ENCODE data around the gene HSD17B14. TPM values are rescaled to one million over a fixed set of nuclear protein-coding genes. Genes with fewer than 3 reads are reported as not detected.

The HSD17B14 gene
- total RNA-seq, 6 donors from 2014 or later, result 13.8 to 65.0 (median 28.5) TPM

DNA sequence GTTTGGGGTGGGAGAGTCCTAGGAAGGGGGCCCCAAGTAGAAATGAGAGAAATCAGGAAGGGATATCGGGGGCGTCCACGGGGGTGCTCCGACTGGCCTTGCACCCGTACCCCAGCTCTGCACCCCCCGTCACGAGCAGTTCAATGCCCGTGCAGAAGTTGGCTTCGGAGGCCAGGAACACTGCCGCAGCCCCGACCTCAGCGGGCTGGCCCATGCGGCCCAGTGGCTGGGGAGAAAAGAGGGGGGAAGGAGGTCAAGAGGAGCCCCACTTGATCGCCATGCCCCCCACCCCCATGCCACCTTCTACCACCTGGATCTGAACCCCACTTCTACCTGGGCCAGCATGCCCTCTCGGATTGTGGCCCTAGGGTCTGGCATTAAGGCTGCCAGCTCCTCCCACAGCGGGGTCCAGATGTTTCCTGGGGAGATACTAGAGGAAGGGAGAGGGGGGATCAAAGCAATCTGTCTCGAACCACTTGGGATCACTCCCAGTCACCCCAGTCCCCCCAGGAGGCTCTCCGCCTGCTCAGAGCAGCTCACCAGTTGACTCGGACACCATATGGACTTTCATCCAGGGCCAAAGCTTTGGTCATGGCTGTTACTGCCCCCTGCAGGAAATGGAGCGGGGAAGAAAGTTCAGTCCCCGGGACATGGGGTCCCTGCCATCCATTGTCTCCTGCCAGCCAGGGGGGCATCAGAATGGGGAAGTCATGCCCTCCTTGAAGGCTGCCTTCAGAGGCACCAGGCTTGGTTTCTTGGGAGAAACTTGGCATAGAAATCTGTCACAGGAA, 23.0 kb downstream of the HSD17B14 start:
- TF ChIP-seq POLR2AphosphoS5 (IDR thresholded peaks at IDR 0.05), result no peak
- TF ChIP-seq, protein P1, sequence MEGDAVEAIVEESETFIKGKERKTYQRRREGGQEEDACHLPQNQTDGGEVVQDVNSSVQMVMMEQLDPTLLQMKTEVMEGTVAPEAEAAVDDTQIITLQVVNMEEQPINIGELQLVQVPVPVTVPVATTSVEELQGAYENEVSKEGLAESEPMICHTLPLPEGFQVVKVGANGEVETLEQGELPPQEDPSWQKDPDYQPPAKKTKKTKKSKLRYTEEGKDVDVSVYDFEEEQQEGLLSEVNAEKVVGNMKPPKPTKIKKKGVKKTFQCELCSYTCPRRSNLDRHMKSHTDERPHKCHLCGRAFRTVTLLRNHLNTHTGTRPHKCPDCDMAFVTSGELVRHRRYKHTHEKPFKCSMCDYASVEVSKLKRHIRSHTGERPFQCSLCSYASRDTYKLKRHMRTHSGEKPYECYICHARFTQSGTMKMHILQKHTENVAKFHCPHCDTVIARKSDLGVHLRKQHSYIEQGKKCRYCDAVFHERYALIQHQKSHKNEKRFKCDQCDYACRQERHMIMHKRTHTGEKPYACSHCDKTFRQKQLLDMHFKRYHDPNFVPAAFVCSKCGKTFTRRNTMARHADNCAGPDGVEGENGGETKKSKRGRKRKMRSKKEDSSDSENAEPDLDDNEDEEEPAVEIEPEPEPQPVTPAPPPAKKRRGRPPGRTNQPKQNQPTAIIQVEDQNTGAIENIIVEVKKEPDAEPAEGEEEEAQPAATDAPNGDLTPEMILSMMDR (IDR thresholded peaks at IDR 0.05), result no peak
- TF ChIP-seq EP300 (IDR thresholded peaks at IDR 0.05), result no peak
- no peak for TF ChIP-seq POLR2A (IDR thresholded peaks at IDR 0.05)
- Histone ChIP-seq H3K27ac (peak overlapping the region in 3 of 4 donors; percentile 83 to 91 (median 90)), H3K4me3 (no peak overlapping the region), H3K27me3 (no peaks in the 10 kb centered on the region), H3K4me1 (peaks cover 14 to 48% (median 34%) of the 10 kb centered on the region in 4 donors), H3K9me3 (no peaks in the 10 kb centered on the region), H3K36me3 (no peaks in the 10 kb centered on the region)
- no peak for ATAC-seq (ENCODE audit: low FRiP score in 2 of 2)
- DNase-seq, result peak in 1 of 2 donors; percentile 74
- WGBS, 2 donors, result 90 to 95% methylated on average over 13 to 17 of the region's 21 CpGs

DNA sequence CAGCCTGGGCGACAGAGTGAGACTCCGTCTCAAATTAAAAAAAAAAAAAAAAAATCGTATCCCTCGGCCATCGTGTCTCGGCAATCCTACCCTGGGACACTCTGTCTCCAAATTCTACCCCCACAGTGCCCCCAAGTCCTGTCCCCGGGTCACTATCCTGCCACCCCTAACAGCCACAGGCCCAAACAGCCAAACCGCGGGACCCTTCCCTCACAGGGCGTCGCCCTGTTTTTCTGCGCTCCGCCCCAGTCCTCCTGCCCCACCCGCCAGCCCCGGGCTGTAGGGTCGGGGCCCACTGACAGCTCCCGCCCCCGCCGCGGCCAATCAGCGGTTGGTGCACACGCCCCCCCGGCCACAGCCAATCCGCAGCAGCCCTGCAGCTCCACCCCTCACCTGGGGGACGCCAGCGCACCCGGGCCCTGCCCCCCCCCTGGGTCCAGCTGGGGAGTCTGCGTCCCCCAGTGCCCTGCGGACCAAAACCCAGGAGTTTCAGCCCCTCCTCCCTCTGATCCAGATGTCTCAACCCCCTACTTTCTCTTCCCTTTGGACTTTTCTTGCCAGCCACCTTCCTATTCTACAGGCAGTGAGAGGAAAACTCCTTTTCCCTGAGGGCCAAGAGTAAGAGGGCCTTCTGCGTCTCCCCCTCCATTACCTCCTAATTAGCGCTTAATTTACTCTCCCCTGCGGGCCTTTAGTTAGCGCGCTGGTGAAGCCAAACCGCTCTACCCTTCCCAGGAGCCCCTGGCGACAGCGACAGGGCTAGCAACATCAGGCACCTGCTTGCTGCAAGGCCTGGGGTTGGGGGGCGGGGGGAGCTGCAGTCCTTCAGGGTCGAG, 24.0 kb downstream of the HSD17B14 start:
- WGBS, 2 donors, result 24 to 26% methylated on average over 24 to 35 of the region's 39 CpGs
- peak; percentile 92 to 94 for ATAC-seq (ENCODE audit: low FRiP score in 2 of 2)
- TF ChIP-seq, protein P1 (IDR thresholded peaks at IDR 0.05), result no peak
- TF ChIP-seq POLR2AphosphoS5 (IDR thresholded peaks at IDR 0.05) (peak; percentile 36 to 89), EP300 (IDR thresholded peaks at IDR 0.05) (peak in 1 of 4 donors; percentile 89), POLR2A (IDR thresholded peaks at IDR 0.05) (peak in 3 of 4 donors; percentile 24 to 87 (median 76))

DNA sequence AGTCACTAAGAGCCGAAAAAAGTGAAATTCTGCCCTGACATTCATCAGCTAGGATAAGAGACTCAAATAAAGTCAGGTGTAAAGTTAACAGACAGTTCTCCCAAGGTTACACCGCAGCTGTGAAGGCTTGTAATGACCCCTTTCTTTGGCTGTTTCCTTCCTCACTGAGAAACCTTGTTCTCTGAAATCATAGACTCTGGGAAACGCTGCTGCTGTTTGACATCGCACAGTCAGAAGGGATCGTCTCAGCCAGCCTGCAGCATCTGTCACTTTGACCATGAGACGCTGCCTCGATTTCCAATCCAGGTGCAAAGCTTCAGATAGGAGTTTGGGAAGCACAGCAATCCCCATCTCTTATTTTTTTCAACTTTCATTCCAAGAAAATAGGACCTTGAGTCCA, 26.1 kb downstream of the HSD17B14 start:
- ATAC-seq (ENCODE audit: low FRiP score in 2 of 2) (no peak), DNase-seq (no peak)
- H3K27me3 ChIP-seq, result no peaks in the 10 kb centered on the region
- peak overlapping the region; percentile 59 to 82 (median 66) for H3K4me3 ChIP-seq
- TF ChIP-seq, protein P1 (IDR thresholded peaks at IDR 0.05), result no peak
- TF ChIP-seq POLR2AphosphoS5 (IDR thresholded peaks at IDR 0.05) (no peak), POLR2A (IDR thresholded peaks at IDR 0.05) (no peak), EP300 (IDR thresholded peaks at IDR 0.05) (no peak)
- WGBS, 2 donors, result 13 to 20% methylated on average over 7 of the region's 7 CpGs
- H3K36me3 ChIP-seq, result peaks cover 0 to 4% (median 2%) of the 10 kb centered on the region in 4 donors
- peak overlapping the region; percentile 83 to 91 (median 86) for H3K27ac ChIP-seq
- H3K4me1 ChIP-seq, result peaks cover 8 to 41% (median 27%) of the 10 kb centered on the region in 4 donors
- no peaks in the 10 kb centered on the region for H3K9me3 ChIP-seq

More for the DNA sequence above, 24.0 kb downstream of the HSD17B14 start:
- Histone ChIP-seq H3K9me3 (no peaks in the 10 kb centered on the region), H3K27me3 (no peaks in the 10 kb centered on the region), H3K36me3 (peaks cover 0 to 4% (median 0%) of the 10 kb centered on the region in 4 donors), H3K27ac (peak overlapping the region; percentile 83 to 91 (median 86)), H3K4me3 (peak overlapping the region; percentile 59 to 82 (median 66)), H3K4me1 (peaks cover 14 to 44% (median 32%) of the 10 kb centered on the region in 4 donors)
- DNase-seq, result peak; percentile 94 to 96

DNA sequence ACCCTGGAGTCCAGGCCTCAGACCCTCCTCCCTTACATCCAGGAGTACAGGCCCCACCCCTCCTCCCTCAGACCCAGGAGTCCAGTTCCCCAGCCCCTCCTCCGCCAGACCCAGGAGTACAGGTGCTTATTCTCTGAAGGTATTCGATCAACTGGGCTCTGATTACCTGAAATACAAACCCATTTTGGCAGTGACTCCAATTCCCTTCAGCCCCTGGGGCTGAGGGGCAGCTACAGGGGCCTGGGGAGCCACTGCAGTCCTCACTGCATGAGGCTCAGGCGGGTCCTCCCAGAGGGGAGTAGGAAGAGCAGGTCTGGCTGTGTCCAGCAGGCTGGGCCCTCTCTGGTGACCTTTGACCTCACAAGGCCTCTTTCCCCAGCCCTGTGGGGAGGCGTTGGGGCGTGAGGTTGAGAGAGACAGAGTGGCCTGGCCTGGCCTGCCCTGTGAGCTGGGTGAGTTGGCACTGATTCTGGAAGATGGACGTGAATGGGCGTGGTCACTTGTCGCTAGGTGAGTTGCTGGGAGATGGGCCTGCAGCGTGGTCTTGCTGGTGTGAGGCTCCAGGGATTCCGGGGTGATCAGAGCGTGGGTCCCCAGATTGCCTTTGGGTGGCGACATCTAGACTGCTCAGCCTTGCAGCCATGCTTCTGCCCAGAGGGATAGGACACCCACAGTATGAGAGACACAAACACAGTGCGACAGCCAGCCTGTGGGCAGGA, 28.5 kb downstream of the HSD17B14 start:
- DNase-seq (peak in 1 of 2 donors; percentile 28), ATAC-seq (ENCODE audit: low FRiP score in 2 of 2) (no peak)
- Histone ChIP-seq H3K4me3 (no peak overlapping the region), H3K4me1 (peaks cover 6 to 33% (median 24%) of the 10 kb centered on the region in 4 donors), H3K9me3 (no peaks in the 10 kb centered on the region), H3K36me3 (peaks cover 0 to 7% (median 2%) of the 10 kb centered on the region in 4 donors), H3K27me3 (no peaks in the 10 kb centered on the region), H3K27ac (no peak overlapping the region)
- TF ChIP-seq POLR2AphosphoS5 (IDR thresholded peaks at IDR 0.05) (no peak), EP300 (IDR thresholded peaks at IDR 0.05) (no peak), POLR2A (IDR thresholded peaks at IDR 0.05) (no peak)
- TF ChIP-seq, protein P1 (IDR thresholded peaks at IDR 0.05), result no peak
- WGBS, 2 donors, result 82 to 92% methylated on average over 11 to 13 of the region's 13 CpGs

Data from upper lobe of left lung (tissue), 6 donors.